Heart left ventricle (tissue), 16 donors: ENCODE results near the gene CBX4. TPM values are rescaled to one million over a fixed set of nuclear protein-coding genes. Genes with fewer than 3 reads are reported as not detected.

Experiments used
- ATAC-seq, 4 donors: fragments of 200-7000 bp; cut with Tn5 transposase; one replicate each; pipeline ENCODE4 v1.9.1; 2020 to 2022; ENCODE audit warnings: moderate library complexity in 4 of 4, mild to moderate bottlenecking in 3 of 4, moderate number of reproducible peaks in 1 of 4
- DNase-seq, 5 donors: peaks; one replicate each; pipeline ENCODE4 v3.0.0-alpha.2; 2020
- H3K27ac ChIP-seq, 12 donors: fragments of 200-600 bp; sonication (generic) in 4 of 12; one replicate each; pipeline versions ENCODE4 v1.5.0 to v1.8.0; 2016 to 2022; ENCODE audit warnings: mild to moderate bottlenecking in 2 of 12
- H3K27me3 ChIP-seq, 9 donors: fragments of 200-600 bp; sonication (generic) in 2 of 9; one replicate each; pipeline versions ENCODE4 v1.5.1 to v1.8.0; 2016 to 2022; ENCODE audit warnings: mild to moderate bottlenecking in 3 of 9
- H3K36me3 ChIP-seq, 9 donors: fragments of 200-600 bp; sonication (generic) in 2 of 9; one replicate each; pipeline versions ENCODE4 v1.5.0 to v1.8.0; 2018 to 2022; ENCODE audit warnings: mild to moderate bottlenecking in 2 of 9
- H3K4me1 ChIP-seq, 12 donors: fragments of 200-600 bp; sonication (generic) in 4 of 12; one replicate each; pipeline versions ENCODE4 v1.5.0 to v1.8.0; 2016 to 2022; ENCODE audit warnings: mild to moderate bottlenecking in 3 of 12
- H3K4me3 ChIP-seq, 12 donors: fragments of 200-600 bp; sonication (generic) in 4 of 12; one replicate each; pipeline versions ENCODE4 v1.5.0 to v1.8.0; 2017 to 2022; ENCODE audit warnings: mild to moderate bottlenecking in 9 of 12, moderate library complexity in 4 of 12
- H3K9me3 ChIP-seq, 12 donors: fragments of 200-600 bp; sonication (generic) in 4 of 12; one replicate each; pipeline versions ENCODE4 v1.5.0 to v1.8.0; 2016 to 2022; ENCODE audit warnings: mild to moderate bottlenecking in 1 of 12
- POLR2A ChIP-seq, 2 donors: fragments of 450-650 bp; IDR thresholded peaks; one replicate each; pipeline ENCODE4 v1.6.1; 2017; ENCODE audit warnings: antibody characterized with exemption in 2 of 2, mild to moderate bottlenecking in 2 of 2, moderate library complexity in 2 of 2
- WGBS, 4 donors: extraction: QIAGEN DNeasy Blood & Tissue Kit in 2 of 4; methylation state at CpG; one replicate each; pipeline versions ENCODE4 v1.1.5 to v1.1.7; 2013 to 2018; 5-methylcytosine and 5-hydroxymethylcytosine counted together
- intact Hi-C, 10 donors: fragments of 100-400 bp; cut with DNase I; formaldehyde crosslinking; loops; one replicate each; pipeline versions ENCODE4 v1.11.1 to v1.14.2; 2022
- polyA plus RNA-seq, 2 donors: library from polyadenylated mRNA; stranded (reverse); fragments of 200-250 nt; gene quantifications; one replicate each; pipeline ENCODE4 v1.2.3, GENCODE V29; 2013
- total RNA-seq, 9 donors: library from RNA; depleted of rRNA in 2 of 9; stranded (reverse); fragments of >200 nt in 2 of 9; fragmentation: NEBNext Ultra II Directional in 3 of 9; extraction: Animal tissue kit (Norgen Biotek cat#: 25700) in 3 of 9; gene quantifications; one replicate each; pipeline versions ENCODE4 v1.1.0 to v1.2.4, GENCODE V29; 2016 to 2023
- TF ChIP-seq, protein P1 (sequence below), 12 donors: fragments of 200-600 bp; sonication (generic) in 4 of 12; IDR thresholded peaks; one replicate each; pipeline versions ENCODE4 v1.5.0 to v1.8.0; 2018 to 2022; ENCODE audit warnings: antibody characterized with exemption in 12 of 12, mild to moderate bottlenecking in 5 of 12
- donor health status: ischemic (EF 13 %, LVEDD 7.1; RV severe dilation, severe dysfunction).
- donor health status: healthy with polysubstance abuse.
- donor health status: DM: no; HTN: yes; CAD: no.
- donor health status: DM: no; HTN: no; CAD: no.
- donor health status: ischemic (EF 25% LVEDD 6.9; RV normal size, moderate dysfunction).
- donor health status: ischemic (EF 25% LVEDD 5.7; RV mildly dilated, moderate dysfunction).
- donor health status: healthy.
- donor health status: DM: yes; HTN: yes; CAD: no.
- donor health status: ischemic (EF 35%, LVEDD 5.7; RV mildly dilated, moderate dysfunction).
- donor health status: nonischemic (EF 11% LVEDD 7.7; RV severe dilation, severe dysfunction).
- donor health status: DM: yes; HTN: yes; CAD: no.
- donor health status: PGD.
- donor health status: ischemic (EF 29% LVEDD 5.4; RV normal size, mild dysfunction).
- donor health status: nonischemic (EF 23%, LVEDD 6.1; RV moderate dilation, normal function).

CBX4 gene
- total and polyA plus RNA-seq, 11 donors, result 10.9 to 41.1 (median 26.8) TPM

DNA sequence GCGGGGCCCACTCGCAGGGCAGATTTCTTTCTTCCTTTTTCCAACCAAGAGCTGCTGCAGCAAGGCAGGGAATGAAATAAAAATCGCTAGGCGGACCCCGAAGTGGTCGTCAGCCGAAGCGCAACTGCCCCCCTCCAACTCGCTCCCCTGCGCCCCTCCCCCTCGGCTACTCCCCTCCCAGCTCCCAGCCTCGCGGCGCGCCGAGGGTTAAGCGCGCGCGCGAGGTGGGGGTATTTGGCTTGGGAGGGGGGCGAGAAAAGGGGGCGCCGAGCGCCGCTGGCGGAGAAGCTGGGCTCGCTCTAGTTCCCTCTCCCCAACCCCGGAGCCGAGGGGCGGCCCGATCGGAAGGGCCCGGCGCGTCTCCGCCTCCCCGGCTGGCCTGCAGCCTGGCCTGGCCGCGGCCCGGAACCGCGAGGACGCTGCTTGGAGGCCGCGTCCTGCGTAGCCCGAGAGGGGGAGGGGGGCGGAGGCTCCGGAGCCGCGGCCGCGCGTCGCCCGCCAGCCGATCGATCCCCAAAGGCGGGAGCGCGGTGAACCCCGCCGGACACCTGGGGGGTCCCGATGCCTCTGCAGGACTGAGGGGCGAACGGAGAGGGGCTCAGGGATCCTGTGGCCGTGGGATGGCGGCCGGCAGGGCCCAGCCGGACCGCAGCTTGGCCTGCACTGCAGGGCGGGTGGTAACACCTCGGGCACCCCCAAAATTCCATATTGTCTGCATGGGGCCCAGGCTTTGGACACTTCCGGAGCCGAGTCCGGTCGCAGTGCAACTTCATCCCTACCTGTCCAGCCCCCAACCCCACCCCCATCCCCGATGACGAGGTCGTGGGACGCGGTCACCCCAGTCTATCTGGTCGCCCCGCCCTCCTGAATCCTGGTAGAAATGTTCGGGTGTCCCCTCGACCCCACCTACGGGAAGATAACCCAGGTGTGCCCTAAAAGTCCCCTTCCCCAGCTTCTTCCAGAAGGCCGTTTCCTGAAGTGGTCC lies 4.9 kb upstream of the CBX4 start:
- DNase-seq, result peak; percentile 78 to 86 (median 82)
- peak in 3 of 4 donors; percentile 64 to 77 (median 72) for ATAC-seq
- Histone ChIP-seq H3K9me3 (no peaks in the 10 kb centered on the region), H3K4me1 (peaks cover 0 to 66% (median 55%) of the 10 kb centered on the region in 12 donors), H3K4me3 (peak overlapping the region; percentile 43 to 79 (median 65)), H3K27ac (peak overlapping the region in 11 of 12 donors; percentile 12 to 86 (median 66)), H3K36me3 (no peaks in the 10 kb centered on the region), H3K27me3 (peaks cover 27 to 58% (median 38%) of the 10 kb centered on the region in 9 donors)
- 0 to 3% (median 1%) methylated on average over 22 to 89 of the region's 89 CpGs for WGBS, 4 donors
- intact Hi-C loops, result loop anchor here in 6 of 10 donors (2.0 to 10.0 kb wide), 7 partner anchors 37 to 148 kb away; partner anchors contain the start of gene CBX8 (in 2 of the 6)
- peak in 1 of 2 donors; percentile 25 for TF ChIP-seq POLR2A (IDR thresholded peaks at IDR 0.05)
- TF ChIP-seq, protein P1, sequence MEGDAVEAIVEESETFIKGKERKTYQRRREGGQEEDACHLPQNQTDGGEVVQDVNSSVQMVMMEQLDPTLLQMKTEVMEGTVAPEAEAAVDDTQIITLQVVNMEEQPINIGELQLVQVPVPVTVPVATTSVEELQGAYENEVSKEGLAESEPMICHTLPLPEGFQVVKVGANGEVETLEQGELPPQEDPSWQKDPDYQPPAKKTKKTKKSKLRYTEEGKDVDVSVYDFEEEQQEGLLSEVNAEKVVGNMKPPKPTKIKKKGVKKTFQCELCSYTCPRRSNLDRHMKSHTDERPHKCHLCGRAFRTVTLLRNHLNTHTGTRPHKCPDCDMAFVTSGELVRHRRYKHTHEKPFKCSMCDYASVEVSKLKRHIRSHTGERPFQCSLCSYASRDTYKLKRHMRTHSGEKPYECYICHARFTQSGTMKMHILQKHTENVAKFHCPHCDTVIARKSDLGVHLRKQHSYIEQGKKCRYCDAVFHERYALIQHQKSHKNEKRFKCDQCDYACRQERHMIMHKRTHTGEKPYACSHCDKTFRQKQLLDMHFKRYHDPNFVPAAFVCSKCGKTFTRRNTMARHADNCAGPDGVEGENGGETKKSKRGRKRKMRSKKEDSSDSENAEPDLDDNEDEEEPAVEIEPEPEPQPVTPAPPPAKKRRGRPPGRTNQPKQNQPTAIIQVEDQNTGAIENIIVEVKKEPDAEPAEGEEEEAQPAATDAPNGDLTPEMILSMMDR (IDR thresholded peaks at IDR 0.05), result no peak

GRCh38 chr17:79843474-79843815 lies 4.2 kb upstream of the CBX4 start:
- WGBS, 4 donors, result 1 to 2% (median 1%) methylated on average over 25 to 39 of the region's 39 CpGs

GRCh38 chr17:79842656-79843473 lies 3.6 kb upstream of the CBX4 start:
- ATAC-seq, result no peak
- Histone ChIP-seq H3K9me3 (no peaks in the 10 kb centered on the region), H3K36me3 (no peaks in the 10 kb centered on the region), H3K4me3 (peak overlapping the region; percentile 43 to 79 (median 65)), H3K27ac (peak overlapping the region in 1 of 12 donors; percentile 86), H3K4me1 (peaks cover 0 to 68% (median 57%) of the 10 kb centered on the region in 12 donors), H3K27me3 (peaks cover 27 to 51% (median 38%) of the 10 kb centered on the region in 9 donors)
- DNase-seq, result peak in 1 of 5 donors; percentile 22
- intact Hi-C loops, result loop anchor here in 6 of 10 donors (5.0 to 10.0 kb wide), 6 partner anchors 36 to 149 kb away; partner anchors contain the start of gene CBX8 (in 2 of the 6)
- TF ChIP-seq, protein P1 (IDR thresholded peaks at IDR 0.05), result no peak
- TF ChIP-seq POLR2A (IDR thresholded peaks at IDR 0.05), result no peak
- 2 to 6% (median 3%) methylated on average over 23 to 66 of the region's 66 CpGs for WGBS, 4 donors

More at GRCh38 chr17:79843474-79843815, 4.2 kb upstream of the CBX4 start:
- H3K9me3 ChIP-seq, result no peaks in the 10 kb centered on the region
- intact Hi-C loops, result loop anchor here in 6 of 10 donors (5.0 to 10.0 kb wide), 6 partner anchors 36 to 149 kb away; partner anchors contain the start of gene CBX8 (in 2 of the 6)
- H3K27ac ChIP-seq, result peak overlapping the region in 7 of 12 donors; percentile 52 to 86 (median 69)
- H3K36me3 ChIP-seq, result no peaks in the 10 kb centered on the region
- TF ChIP-seq, protein P1 (IDR thresholded peaks at IDR 0.05), result no peak
- TF ChIP-seq POLR2A (IDR thresholded peaks at IDR 0.05), result no peak
- DNase-seq (peak in 2 of 5 donors; percentile 37 to 64), ATAC-seq (no peak)
- H3K27me3 ChIP-seq, result peaks cover 27 to 51% (median 38%) of the 10 kb centered on the region in 9 donors
- peaks cover 0 to 66% (median 55%) of the 10 kb centered on the region in 12 donors for H3K4me1 ChIP-seq
- peak overlapping the region; percentile 43 to 79 (median 65) for H3K4me3 ChIP-seq
